GM12878 (cell line): ENCODE measurements around the gene HSPA12A.

Experiments
- CHD1 ChIP-seq: IDR thresholded peaks from 2 replicates; pipeline ENCODE4 v1.6.1; 2012; ENCODE audit warnings: low read depth, low read length, improper control_type of control experiment
- POLR2A ChIP-seq: IDR thresholded peaks from 2 replicates; pipeline ENCODE4 v1.6.1; 2011; ENCODE audit warnings: low read depth, mild to moderate bottlenecking, low read length
- RAD21 ChIP-seq: IDR thresholded peaks from 2 replicates; pipeline ENCODE4 v1.6.1; 2011; ENCODE audit warnings: mild to moderate bottlenecking, low read depth, low read length, moderate library complexity; ENCODE audit not compliant: insufficient read depth
- RB1 ChIP-seq: fragments of 450-650 bp; formaldehyde crosslinking; IDR thresholded peaks from 2 replicates; pipeline ENCODE4 v1.6.1; 2017; ENCODE audit warnings: mild to moderate bottlenecking, borderline replicate concordance
- SIN3A ChIP-seq: IDR thresholded peaks from 2 replicates; pipeline ENCODE4 v1.6.1; 2012; ENCODE audit warnings: low read depth, low read length, improper control_type of control experiment
- ZNF274 ChIP-seq: IDR thresholded peaks from one replicate; pipeline ENCODE4 v1.8.0; 2011; ENCODE audit not compliant: insufficient read length, insufficient read depth
- TF ChIP-seq, protein P1 (sequence below), 3 experiments: IDR thresholded peaks in 2 of 3; conservative IDR thresholded peaks in 1 of 3; 2 replicates each; pipeline ENCODE4 v1.5.1; 2011; ENCODE audit warnings: low read depth in 3 of 3, low read length in 3 of 3, mild to moderate bottlenecking in 3 of 3, control low read depth in 2 of 3, moderate library complexity in 2 of 3, inconsistent platforms in 1 of 3, mixed read lengths in 1 of 3; ENCODE audit not compliant: control insufficient read depth in 2 of 3, insufficient read depth in 1 of 3; ENCODE audit errors: extremely low read depth in 1 of 3
- TF ChIP-seq, protein P2 (sequence below): IDR thresholded peaks from 2 replicates; pipeline ENCODE4 v1.6.1; 2012; ENCODE audit warnings: low read depth, low read length, improper control_type of control experiment

DNA sequence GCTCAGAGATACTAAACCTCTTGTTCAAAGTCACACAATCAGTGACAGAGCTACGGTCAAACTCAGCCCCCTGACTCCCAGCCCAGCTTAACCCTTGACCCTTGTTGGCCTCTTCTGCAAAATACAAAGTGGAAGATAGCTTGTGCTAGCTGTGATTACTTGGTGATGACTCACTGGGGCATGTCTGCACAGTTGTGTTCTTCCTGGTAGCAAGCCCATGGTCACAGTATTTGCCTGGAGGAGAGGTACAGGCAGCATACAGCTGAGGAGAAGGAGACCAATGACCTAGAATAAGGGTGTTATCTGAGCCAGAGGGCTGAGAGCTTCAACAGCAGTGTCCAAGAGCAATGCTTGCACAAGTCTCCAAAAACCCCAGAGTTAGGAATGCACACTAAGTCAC, 5.7 kb upstream of the HSPA12A start:
- TF ChIP-seq POLR2A (no peak), ZNF274 (no peak), RAD21 (no peak), CHD1 (no peak), SIN3A (no peak), RB1 (no peak)
- TF ChIP-seq, protein P1, sequence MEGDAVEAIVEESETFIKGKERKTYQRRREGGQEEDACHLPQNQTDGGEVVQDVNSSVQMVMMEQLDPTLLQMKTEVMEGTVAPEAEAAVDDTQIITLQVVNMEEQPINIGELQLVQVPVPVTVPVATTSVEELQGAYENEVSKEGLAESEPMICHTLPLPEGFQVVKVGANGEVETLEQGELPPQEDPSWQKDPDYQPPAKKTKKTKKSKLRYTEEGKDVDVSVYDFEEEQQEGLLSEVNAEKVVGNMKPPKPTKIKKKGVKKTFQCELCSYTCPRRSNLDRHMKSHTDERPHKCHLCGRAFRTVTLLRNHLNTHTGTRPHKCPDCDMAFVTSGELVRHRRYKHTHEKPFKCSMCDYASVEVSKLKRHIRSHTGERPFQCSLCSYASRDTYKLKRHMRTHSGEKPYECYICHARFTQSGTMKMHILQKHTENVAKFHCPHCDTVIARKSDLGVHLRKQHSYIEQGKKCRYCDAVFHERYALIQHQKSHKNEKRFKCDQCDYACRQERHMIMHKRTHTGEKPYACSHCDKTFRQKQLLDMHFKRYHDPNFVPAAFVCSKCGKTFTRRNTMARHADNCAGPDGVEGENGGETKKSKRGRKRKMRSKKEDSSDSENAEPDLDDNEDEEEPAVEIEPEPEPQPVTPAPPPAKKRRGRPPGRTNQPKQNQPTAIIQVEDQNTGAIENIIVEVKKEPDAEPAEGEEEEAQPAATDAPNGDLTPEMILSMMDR (IDR thresholded peaks at IDR 0.05 in 2 of 3, conservative IDR thresholded peaks at IDR 0.05 in 1 of 3; ENCODE audit: control insufficient read depth in 2 of 3, extremely low read depth in 1 of 3, insufficient read depth in 1 of 3, low read depth in 3 of 3, low read length in 3 of 3), result no peak
- TF ChIP-seq, protein P2, sequence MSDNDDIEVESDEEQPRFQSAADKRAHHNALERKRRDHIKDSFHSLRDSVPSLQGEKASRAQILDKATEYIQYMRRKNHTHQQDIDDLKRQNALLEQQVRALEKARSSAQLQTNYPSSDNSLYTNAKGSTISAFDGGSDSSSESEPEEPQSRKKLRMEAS, result no peak
